IPS DF 4.7 (cell line): Measurements from ENCODE around the gene EXOC7.

Experiments
- DNase-seq: peaks from one replicate; pipeline ENCODE4 v3.0.0-alpha.2; 2013; ENCODE audit warnings: low spot score; ENCODE audit errors: extremely low read depth

The EXOC7 gene, protein sequence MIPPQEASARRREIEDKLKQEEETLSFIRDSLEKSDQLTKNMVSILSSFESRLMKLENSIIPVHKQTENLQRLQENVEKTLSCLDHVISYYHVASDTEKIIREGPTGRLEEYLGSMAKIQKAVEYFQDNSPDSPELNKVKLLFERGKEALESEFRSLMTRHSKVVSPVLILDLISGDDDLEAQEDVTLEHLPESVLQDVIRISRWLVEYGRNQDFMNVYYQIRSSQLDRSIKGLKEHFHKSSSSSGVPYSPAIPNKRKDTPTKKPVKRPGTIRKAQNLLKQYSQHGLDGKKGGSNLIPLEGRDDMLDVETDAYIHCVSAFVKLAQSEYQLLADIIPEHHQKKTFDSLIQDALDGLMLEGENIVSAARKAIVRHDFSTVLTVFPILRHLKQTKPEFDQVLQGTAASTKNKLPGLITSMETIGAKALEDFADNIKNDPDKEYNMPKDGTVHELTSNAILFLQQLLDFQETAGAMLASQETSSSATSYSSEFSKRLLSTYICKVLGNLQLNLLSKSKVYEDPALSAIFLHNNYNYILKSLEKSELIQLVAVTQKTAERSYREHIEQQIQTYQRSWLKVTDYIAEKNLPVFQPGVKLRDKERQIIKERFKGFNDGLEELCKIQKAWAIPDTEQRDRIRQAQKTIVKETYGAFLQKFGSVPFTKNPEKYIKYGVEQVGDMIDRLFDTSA

DNA sequence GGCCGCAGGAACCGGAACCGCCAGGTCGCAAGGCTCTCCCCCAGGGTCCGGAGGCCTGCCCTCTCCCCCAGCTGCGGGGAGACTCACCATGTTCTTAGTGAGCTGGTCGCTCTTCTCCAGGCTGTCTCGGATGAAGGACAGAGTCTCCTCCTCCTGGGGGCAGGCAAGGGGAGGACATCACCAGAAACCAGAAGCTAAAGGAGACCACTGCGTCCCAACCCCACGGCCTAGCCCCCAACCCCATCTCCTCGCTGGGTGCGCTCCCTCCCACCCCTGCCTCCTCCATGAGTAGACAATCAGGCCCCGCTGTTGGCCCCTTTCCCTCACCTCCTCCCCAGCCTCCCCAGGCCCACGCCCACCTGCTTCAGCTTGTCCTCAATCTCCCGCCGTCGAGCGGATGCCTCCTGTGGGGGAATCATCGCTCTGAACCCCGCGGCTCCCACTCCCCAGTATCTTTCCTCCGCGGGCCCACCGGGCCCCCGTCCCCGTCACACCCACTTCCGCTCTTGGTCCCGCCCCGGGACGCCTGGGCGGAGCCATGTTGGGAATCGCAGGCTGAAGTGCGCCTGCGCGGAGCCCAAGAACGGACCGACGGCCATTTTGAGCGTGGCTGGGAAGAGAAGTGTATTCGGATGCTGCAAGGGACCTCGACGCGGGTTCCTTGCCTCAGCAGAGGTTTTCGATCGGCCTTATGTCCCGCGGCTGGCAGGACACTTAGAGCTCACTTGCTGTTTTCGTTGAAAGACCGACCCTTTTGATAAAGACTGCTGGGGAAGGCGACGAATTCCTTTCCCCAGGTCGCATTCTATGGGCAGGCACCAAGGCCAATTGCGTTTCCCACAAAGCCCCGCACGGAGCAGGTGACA, at the start of gene EXOC7:
TSS of gene EXOC7 (minus strand) at position 514 of the 866 bp plus-strand sequence. CDS start at position 419, 95 bp downstream.
- no peak for DNase-seq

DNA sequence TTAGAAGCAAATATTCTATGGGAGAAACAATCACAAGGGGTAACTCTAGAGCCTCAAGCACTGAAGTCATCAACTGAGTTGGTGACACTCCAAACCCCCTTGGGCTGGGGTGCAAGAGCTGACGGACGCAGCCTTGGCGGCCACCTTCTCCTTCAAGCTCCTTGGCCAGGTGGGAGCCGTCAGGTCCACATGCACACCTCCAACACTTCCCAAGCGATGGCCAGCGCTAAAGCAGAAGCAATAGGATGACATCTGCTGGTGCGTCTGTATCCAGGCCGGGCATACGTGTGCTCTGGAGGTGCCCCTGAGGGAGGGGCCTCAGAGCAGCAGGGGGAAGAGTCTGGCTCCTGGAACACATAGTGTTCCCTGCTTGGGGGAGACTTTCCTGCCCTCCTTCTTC, 49.6 kb upstream of the EXOC7 start:
- no peak for DNase-seq

DNA sequence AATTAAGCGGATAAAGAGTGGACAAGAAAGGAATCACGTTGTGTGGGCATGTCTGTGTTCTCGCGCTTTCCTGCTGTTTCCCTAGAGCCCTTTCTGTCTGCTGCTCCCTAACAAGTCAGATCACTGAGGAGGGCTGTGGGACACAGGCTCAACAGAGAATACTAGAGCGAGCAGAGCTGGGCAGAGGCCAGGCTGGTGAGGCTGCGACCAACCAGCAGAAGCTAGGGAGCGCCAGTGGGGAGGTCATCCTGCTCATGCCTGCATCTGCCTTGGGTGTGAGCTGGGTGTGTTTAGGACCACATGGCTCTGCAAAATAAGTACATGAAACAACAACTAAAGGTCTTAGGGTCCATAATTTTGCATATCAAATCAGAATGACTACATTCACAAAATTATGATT, 49.0 kb upstream of the EXOC7 start:
- no peak for DNase-seq

DNA sequence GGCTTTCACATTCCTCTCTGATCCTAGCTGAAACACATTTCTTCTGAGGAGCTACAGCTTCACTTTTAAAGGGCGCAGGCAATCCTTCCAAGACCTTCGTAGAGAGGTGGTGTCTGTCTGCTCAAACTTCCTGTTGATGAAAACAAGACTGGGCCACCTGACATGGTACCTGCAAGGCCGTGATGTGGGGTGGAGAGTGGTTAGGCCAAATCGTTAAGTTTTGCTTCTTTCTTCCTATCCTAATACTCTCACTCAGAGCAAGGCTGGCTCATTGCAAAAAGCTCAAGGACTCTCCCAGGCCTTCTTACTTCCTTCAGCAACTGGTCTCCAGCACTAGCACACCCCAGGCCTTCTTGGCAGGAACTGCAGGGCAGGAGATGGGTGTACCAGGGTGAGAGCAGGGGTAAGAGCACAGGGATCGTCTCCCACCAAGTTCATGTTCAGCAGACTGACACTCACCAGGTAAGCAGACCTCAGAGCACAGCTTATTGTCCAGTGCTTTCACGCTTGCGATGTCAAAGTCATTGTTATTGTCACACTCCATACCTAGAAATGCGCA, 48.4 kb upstream of the EXOC7 start:
- no peak for DNase-seq

DNA sequence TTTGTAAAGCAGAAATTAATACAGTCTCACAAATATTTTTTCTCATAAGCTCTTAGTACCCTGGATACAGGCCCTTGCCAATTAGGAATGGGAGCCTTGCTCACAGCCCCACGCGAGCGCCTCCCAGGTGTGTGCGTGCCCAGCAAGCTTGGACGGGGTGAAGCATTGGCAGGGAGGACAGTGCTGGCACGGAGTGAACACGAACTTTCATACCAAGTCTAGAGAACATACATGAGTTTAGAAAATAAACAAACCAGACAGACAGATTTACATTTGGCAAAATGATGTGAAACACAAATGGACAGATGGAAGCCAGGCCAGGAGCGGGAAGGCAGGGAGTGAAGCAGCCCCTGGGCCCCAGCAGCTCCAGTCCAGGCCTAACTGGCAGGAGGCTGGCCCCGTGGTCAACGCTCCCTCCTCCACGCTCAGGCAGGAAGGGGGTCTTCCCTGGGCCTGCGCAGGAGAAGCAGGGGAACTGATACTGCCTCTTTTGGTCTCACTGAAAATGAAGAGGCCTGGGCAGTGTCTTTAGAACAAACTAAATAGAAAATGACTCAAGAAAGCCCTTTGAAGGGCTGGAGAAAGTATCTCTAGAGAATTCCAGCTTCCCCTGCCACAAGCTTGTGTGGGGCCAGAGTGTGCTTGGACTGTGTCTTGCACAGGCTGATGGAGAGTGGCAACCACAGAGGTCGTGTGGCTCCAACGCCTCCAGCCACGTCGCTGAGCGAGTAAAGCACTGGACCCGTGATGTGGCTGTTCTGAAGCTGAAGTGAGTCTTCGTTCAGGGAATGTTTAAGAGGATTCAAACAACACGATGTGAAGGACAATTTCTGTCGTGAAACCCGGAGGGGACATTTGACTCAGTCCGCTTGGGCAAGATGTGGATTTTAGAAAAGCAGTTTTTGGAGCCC, 47.4 kb upstream of the EXOC7 start:
- no peak for DNase-seq

DNA sequence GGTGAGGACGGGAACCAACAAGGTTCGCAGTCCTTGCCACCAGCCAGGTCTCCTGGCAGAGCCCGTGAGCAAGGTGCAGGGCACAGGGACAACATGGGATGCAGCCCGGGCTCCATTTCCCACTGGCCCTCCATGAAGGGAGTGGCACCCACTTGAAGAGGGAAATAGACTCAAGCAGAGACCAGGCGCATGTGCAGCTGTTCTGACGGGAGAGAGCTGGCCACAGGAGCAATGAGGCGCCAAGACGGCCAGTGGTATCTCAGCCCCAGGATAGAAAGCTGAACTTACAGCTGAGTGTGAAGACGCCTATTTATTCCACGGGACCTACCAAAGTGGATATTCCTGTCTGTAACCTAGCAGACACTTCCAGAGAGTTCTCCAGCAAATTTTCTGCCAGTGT, 45.6 kb upstream of the EXOC7 start:
- no peak for DNase-seq

DNA sequence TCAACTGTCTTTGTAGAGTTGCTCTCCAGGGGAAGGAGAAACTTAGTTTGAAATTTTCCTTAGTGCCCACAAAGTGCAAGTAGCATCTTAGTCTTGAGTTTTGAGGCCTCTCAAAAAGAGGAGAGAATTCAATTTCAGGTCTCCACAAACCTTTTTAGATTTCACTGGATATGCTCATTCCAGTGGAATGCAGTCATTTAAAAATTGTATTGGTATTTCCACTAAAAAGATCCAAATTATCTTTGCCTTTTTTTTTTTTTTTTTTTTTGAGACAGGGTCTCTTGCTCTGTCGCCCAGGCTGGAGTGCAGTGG, 44.4 kb upstream of the EXOC7 start:
- no peak for DNase-seq

DNA sequence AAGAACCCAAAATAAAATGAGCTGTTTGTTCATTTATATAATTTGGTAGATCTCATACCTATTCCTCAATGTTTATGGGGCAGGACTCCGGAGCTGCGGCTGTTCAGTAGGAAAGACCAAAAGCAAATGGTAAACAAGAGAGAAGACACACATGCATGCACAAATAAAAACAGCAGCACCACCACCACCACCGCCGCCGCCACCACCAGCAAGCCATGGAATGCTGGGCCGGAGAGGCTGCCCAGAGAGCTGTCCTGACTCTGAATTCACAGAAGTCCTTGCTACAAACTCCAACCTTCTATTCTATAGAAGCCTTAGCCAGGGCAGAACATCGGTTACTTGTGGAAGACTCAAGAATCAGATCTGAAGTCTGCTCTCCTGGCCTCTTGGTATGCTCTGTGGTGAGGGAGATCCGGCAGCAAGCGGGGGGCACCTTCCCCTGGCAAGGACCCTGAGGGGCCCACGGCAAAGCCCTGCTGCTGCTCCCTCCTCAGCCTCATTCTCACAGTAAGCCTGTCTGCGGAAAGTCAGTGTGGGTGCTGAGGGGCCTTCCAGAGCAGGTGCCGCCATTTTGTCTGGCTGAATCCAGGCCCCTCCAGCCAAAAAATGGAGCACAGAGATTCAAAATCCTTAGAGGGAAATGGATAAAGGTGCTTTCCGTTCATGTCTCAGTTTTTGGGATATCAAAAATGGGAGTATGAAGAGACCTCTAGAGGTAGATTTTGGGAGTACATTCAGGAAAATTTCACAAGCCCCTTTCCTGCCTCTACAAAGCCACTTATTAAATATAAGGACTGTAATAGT, 43.8 kb upstream of the EXOC7 start:
- DNase-seq, result no peak

DNA sequence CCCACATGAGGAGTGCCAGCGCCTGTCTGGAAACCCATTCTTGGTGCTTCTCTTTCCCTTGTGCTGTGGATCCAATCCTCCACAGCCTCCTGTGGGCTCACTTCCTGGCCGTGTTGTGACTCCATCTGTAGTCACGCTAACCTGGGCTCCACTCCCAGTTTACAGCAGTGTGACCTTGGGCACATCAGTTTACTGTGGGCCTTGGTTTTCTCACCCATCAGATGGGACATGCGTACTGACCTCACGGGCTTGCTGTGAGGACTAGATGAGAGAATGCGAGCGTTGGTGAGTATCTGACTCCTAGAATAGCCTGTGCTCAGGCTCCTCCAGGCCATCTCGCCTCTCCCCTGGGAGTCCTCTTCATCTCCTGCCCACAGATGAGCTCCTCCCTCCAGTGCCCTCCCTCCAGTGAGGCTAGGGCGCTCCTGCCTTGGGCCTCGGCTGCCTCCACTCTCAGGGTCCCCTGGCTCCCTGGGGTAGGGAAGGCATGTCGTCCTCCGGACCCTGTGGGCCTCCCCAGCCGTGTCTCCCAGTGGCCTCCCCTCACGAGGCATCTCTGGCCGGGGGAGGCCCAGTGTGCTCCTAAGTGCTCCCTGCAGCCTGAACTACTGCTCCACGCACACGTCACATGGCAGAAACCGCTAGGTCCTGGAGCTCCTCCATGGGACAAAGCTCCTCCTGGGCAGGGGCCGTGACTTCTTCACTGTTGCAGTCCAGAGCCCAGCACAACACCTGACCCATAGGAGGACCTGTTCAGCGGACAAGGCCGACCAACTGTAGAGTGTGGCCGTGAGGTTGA, 42.7 kb upstream of the EXOC7 start:
- DNase-seq, result no peak

DNA sequence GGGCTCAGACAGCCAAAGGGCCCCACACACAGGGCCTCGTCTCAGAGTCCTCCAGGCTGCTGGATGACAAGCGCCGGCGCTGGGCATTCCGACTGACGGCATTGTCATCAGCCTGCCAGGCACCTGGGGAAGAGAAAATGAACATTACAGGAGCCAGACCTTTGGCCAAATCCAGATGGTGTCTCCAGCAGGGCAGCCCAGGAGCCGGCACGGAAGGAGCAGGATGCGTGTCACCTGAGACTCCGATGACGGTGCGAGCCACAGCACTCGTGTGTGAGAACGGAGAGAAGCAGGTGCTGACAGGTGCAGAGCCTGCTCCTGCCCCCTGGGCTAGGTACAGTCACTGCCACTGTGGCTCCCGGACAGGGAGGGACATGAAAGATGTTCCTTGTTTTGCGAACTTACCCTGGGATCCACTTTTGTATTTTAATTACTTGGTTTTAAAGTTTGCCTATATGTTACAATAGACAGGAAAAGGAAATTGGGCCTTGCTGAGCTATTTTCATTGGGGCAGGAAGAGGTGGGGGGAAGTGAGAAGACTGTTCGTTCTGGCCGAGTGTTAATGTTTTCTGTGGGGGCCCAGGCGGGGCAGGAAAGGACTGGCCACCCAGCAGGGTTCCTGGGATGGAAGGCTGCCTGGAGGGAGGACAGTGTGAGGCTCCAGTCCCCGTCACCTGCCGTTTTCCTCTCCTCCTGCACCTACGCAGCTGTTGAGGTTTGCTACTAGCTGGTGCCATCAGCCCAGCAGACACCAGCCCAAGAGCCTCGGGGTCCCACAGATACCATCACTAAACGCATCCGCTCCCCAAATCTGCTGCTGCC, 41.9 kb upstream of the EXOC7 start:
- DNase-seq, result no peak

DNA sequence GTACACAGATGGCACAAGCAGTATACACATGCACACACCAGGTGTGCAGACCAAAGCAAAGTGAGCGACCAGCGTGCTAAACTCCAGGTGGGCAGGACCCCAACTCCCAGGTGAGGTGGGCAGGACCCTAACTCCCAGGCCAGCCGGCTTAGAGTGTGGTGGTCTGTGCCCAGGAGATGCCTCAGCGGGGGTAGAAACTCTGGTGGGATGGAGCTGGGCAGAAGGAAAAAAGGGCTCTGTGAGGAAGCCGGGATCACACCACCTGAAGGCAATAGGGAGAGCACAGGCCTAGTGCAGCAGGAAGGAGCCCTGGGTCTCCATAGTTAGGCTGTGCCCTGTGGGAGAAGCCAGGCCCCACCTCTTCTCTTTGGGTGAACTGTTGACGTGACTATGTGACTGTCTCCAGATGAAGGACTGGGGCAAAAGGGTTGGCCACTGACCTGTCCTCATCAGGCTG, 39.0 kb upstream of the EXOC7 start:
- DNase-seq, result no peak

DNA sequence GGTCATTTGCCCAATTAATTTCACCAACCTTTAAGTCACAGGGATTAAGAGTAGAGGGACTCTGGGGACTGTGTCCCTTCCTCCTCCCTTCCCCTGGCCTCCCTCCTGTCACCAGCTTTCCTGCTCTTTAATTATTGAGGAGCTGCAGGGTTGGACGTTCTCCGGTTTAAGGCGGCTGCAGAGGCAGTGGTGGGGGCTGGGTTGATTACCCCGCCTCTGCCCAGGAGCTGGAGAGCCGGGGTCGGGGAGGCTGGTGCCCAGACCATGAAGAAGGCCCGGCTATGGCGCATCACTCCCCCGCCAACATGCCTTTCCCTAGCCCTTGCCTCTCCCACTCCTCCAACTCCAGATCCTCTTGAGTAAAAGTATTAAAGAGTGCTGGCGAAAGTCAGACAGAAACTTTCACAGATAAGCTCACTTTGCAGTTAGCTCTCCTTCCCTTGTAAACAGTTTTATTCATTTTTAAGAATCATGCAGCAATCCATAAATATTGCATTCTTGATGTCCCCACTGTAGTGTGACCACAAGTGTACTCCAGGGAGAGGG, 38.5 kb upstream of the EXOC7 start:
- DNase-seq, result no peak

DNA sequence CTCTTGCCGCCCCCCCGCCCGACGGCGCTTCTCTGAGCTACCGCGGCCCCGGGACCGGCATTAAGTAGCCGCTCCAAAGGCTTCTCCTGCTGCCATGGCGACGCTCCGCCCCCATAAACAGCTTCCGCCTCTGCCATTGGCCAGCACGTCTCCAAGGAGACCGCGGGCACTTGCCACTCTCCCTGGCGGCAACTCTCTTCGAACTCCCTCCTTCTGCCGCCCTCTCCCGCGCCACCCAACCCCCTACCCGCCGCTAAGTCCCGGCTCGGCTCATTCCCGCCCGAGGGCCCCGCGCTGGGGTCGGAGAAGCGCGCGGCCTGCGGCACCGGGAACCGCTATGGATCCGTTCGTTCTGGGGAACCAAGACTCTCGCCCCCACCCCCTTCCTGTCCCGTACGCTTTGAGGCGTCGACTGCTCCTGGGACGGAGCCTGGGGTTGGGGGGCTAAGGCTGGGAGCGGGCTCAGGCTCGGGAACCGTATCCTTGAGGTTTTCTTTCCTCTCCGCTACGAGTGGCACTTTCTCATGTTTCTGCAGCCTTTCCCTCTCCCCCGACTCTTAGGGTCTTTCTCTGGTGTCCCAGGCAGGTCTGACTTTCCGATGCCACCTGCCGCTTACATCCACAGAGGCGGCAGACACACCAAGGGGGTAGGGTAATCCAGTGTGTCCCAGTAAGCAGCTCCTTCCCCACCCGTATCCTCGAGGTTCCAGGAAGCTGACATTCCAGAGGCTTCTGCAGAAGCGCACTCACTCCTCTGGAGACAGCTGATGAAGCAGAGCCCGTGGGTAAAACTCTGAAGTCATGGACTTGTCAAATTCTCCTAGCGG, 37.8 kb upstream of the EXOC7 start, which contains the start of gene FOXJ1:
TSS of gene FOXJ1 (minus strand) at position 34 of the 827 bp plus-strand sequence. CDS start 850 bp downstream, outside the sequence.
- no peak for DNase-seq

DNA sequence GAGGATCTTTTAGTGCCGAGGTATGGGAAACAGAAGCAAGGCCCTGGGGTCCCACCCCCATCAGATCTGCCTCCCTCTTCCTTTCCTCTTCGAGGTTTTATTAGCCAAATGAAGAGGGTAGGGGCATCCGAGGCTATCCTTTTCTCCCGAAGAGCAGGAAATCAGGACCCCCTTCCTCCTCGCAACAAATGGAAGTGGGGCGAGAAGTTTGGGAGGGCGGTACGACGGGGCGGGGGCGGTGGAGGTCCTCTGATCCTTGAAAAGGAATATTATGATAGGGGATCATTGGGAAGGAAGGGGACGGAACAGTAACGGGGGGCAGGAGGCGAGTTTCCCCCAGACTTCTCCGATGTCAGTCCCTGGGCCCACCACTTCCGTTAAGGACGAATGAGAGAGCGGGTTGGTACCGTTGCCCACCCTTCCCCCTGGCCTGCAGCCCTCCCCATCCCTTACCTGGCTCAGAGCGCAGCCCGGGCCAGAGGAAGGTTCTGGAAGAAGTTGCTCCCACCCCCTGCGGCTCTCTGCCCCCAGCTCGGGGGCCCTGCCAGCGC, 37.1 kb upstream of the EXOC7 start:
- no peak for DNase-seq

DNA sequence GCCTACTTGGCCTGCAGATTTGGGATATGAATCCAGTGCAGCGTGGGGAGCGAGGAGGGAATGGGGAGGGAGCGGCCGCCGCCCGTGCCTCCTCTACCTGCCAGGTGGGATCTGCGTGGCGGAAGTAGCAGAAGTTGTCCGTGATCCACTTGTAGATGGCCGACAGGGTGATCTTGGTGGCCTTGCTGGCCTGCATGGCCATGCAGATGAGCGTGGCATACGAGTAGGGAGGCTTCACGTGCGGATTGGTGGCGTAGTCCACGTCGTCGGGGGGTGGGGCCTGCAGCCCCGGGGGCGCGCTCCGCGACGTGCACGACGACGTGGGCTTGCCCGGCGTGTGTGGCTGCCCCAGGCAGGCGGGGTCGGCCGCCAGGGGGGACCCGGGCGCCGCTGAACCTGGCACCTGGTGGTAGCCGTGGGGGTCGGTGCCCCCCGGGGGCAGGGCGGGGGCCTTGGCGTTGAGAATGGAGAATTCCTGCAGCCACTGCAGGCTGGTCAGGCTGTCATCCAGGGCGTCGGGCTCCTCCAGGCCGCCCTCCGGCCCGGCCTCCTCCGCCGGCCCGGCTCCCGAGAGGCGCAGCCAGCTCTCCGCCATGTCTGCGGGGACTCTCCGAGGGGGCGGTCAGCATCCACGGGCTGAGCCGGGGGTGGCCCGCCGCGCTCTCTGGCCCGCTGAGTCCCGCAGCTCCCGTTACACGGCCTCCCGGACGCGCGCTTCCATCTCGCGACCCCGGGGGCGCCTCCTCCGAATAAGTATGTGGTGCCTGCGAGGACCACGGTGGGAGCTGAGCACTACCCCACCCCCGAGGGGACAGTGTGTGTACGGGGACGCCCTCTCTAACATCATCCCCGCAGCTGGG, 36.4 kb upstream of the EXOC7 start:
- DNase-seq, result no peak
